Activated B cell treated with CpG ODN at 0.5 μM for 24 hours (primary cell): ENCODE measurements around the gene SLIT3. TPM values are rescaled to one million over a fixed set of nuclear protein-coding genes. Genes with fewer than 3 reads are reported as not detected.

Experiments
- ATAC-seq: fragments of 200-7000 bp; cut with Tn5 transposase; one replicate; pipeline ENCODE4 v1.10.0; 2021; ENCODE audit warnings: low read depth, mild to moderate bottlenecking, moderate library complexity
- CTCF ChIA-PET: fragments of 350-600 bp; sonication (Branson Sonifier 250); formaldehyde crosslinking; loops from one replicate; lab custom pipeline; 2021; ENCODE audit warnings: antibody characterized with exemption; lab: Charles Lee
- POLR2A ChIA-PET: fragments of 350-600 bp; sonication (Branson Sonifier 250); formaldehyde crosslinking; loops from one replicate; lab custom pipeline; 2021; ENCODE audit warnings: antibody characterized with exemption; lab: Charles Lee
- DNase-seq: peaks from one replicate; pipeline ENCODE4 v3.0.0; 2022
- H3K27ac Mint-ChIP-seq: one replicate; pipeline ENCODE4 v1.8.0; 2020; ENCODE audit warnings: mixed read lengths
- H3K27me3 Mint-ChIP-seq: one replicate; pipeline ENCODE4 v1.8.0; 2021; ENCODE audit warnings: mixed read lengths
- H3K36me3 Mint-ChIP-seq: one replicate; pipeline ENCODE4 v1.8.0; 2021; ENCODE audit warnings: low read depth, mixed read lengths
- H3K4me1 Mint-ChIP-seq: one replicate; pipeline ENCODE4 v1.8.0; 2021; ENCODE audit warnings: mixed read lengths
- H3K4me3 Mint-ChIP-seq: one replicate; pipeline ENCODE4 v1.8.0; 2020; ENCODE audit warnings: mild to moderate bottlenecking, mixed read lengths
- H3K9me3 Mint-ChIP-seq: one replicate; pipeline ENCODE4 v1.8.0; 2020; ENCODE audit warnings: mixed read lengths
- CTCF ChIP-seq: fragments of 200-600 bp; IDR thresholded peaks from one replicate; pipeline ENCODE4 v1.8.0; 2022; ENCODE audit warnings: antibody characterized with exemption, mild to moderate bottlenecking
- intact Hi-C: fragments of 100-400 bp; cut with micrococcal nuclease; formaldehyde crosslinking; loops from one replicate; pipeline ENCODE4 v1.15.1; 2024
- total RNA-seq: library from RNA; stranded (reverse); gene quantifications from 2 replicates; pipeline ENCODE4 v1.2.3, GENCODE V29; 2022

The SLIT3 gene
- total RNA-seq, 1 donor from 2014 or later = not detected

- CTCF ChIA-PET = no interaction called here
- DNase-seq (no peak), ATAC-seq (no peak)
- intact Hi-C loops = no loop called here
- POLR2A ChIA-PET = no interaction called here
- Mint-ChIP-seq H3K36me3 (no peaks in the 10 kb centered on the region), H3K4me3 (no peak overlapping the region), H3K27me3 (no peaks in the 10 kb centered on the region), H3K27ac (no peak overlapping the region), H3K4me1 (no peaks in the 10 kb centered on the region), H3K9me3 (no peaks in the 10 kb centered on the region)
- TF ChIP-seq CTCF = no peak
These were observed 37.3 kb downstream of the SLIT3 start for GRCh38 chr5:169263591-169263990.

- CTCF ChIA-PET = no interaction called here
- no peak for TF ChIP-seq CTCF
- H3K36me3 Mint-ChIP-seq = no peaks in the 10 kb centered on the region
These were observed 39.9 kb downstream of the SLIT3 start for GRCh38 chr5:169260896-169261569.

GRCh38 chr5:169258372-169259000 is 42.5 kb downstream of the SLIT3 start:
- no peak for ATAC-seq
- Mint-ChIP-seq H3K4me1 (no peaks in the 10 kb centered on the region), H3K4me3 (no peak overlapping the region), H3K27ac (no peak overlapping the region), H3K9me3 (no peaks in the 10 kb centered on the region), H3K36me3 (no peaks in the 10 kb centered on the region), H3K27me3 (no peaks in the 10 kb centered on the region)
- no peak for TF ChIP-seq CTCF
- intact Hi-C loops = no loop called here
- POLR2A ChIA-PET = no interaction called here
- no peak for DNase-seq
- CTCF ChIA-PET = no interaction called here

More at GRCh38 chr5:169260896-169261569, 39.9 kb downstream of the SLIT3 start:
- H3K27me3 Mint-ChIP-seq = no peaks in the 10 kb centered on the region
- H3K27ac Mint-ChIP-seq = no peak overlapping the region
- intact Hi-C loops = no loop called here
- no peaks in the 10 kb centered on the region for H3K4me1 Mint-ChIP-seq
- ATAC-seq (no peak), DNase-seq (no peak)
- H3K4me3 Mint-ChIP-seq = no peak overlapping the region
- POLR2A ChIA-PET = no interaction called here
- no peaks in the 10 kb centered on the region for H3K9me3 Mint-ChIP-seq

- ATAC-seq (no peak), DNase-seq (no peak)
- no peaks in the 10 kb centered on the region for H3K27me3 Mint-ChIP-seq
- no peak overlapping the region for H3K27ac Mint-ChIP-seq
- intact Hi-C loops = no loop called here
- no peak for TF ChIP-seq CTCF
- POLR2A ChIA-PET = no interaction called here
- no peaks in the 10 kb centered on the region for H3K36me3 Mint-ChIP-seq
- no peak overlapping the region for H3K4me3 Mint-ChIP-seq
- H3K9me3 Mint-ChIP-seq = no peaks in the 10 kb centered on the region
- no peaks in the 10 kb centered on the region for H3K4me1 Mint-ChIP-seq
- CTCF ChIA-PET = no interaction called here
These were observed 44.7 kb downstream of the SLIT3 start for GRCh38 chr5:169256191-169256590.

GRCh38 chr5:169253071-169253470 is 47.9 kb downstream of the SLIT3 start:
- no peak for DNase-seq
- Mint-ChIP-seq H3K27ac (no peak overlapping the region), H3K27me3 (no peaks in the 10 kb centered on the region), H3K9me3 (no peaks in the 10 kb centered on the region), H3K4me1 (no peaks in the 10 kb centered on the region), H3K4me3 (no peak overlapping the region), H3K36me3 (no peaks in the 10 kb centered on the region)
- ATAC-seq = no peak
- POLR2A ChIA-PET = no interaction called here
- TF ChIP-seq CTCF = no peak
- intact Hi-C loops = no loop called here
- CTCF ChIA-PET = no interaction called here
